ENCODE results near the gene RILPL1. TPM values are rescaled to one million over a fixed set of nuclear protein-coding genes. Genes with fewer than 3 reads are reported as not detected.
A peak's percentile ranks its signal among the peaks of the same experiment; 100 is the strongest.
"Not testable (repeated sequence)": the region's sequence is repeated elsewhere in the genome, so short reads cannot be mapped to it uniquely, and the experiment has no call there.

The RILPL1 gene
- polyA plus RNA-seq, 1 donor (not counting 4 experiments of a cell fraction or from before 2014, with no cell fraction given), result 17.0 TPM

GRCh38 chr12:123571343-123571813 lies 37.9 kb upstream of the RILPL1 start:
- no peak overlapping the region for H3K27ac ChIP-seq (ENCODE audit: control insufficient read depth, insufficient read depth, low read length)
- no peak for TF ChIP-seq CTCF (optimal IDR thresholded peaks at IDR 0.05 in 1 of 3, IDR thresholded peaks at IDR 0.05 in 1 of 3, conservative IDR thresholded peaks at IDR 0.05 in 1 of 3; ENCODE audit: extremely low read depth in 1 of 3, insufficient read depth in 2 of 3, low read length in 3 of 3)
- TF ChIP-seq EZH2 (IDR thresholded peaks at IDR 0.05; ENCODE audit: low read length), result no peak
- H2AFZ ChIP-seq (ENCODE audit: control insufficient read depth, low read length), result peak overlapping the region; percentile 27
- H3K27me3 ChIP-seq (ENCODE audit: control insufficient read depth, extremely low read depth, insufficient read depth, low read length), result peaks cover 3% of the 10 kb centered on the region
- H4K20me1 ChIP-seq (ENCODE audit: control insufficient read depth, extremely low read depth, insufficient read depth, low read length), result no peaks in the 10 kb centered on the region
- peak; percentile 65 for FAIRE-seq
- H3K9ac ChIP-seq (ENCODE audit: control insufficient read depth, extremely low read depth, insufficient read depth, low read length), result no peak overlapping the region
- dilution Hi-C loops (cut with MboI; ENCODE audit: extremely low pct_ligation_motif_present, low sequenced_read_pairs), result no loop called here
- peaks cover 5% of the 10 kb centered on the region for H3K4me1 ChIP-seq (ENCODE audit: control insufficient read depth, extremely low read depth, insufficient read depth, low read length)
- no peaks in the 10 kb centered on the region for H3K79me2 ChIP-seq (ENCODE audit: control insufficient read depth, insufficient read depth, low read length)
- no peaks in the 10 kb centered on the region for H3K9me1 ChIP-seq (ENCODE audit: control insufficient read depth, extremely low read depth, insufficient read depth, low read length)
- no peaks in the 10 kb centered on the region for H3K9me3 ChIP-seq (ENCODE audit: control insufficient read depth, low read depth, low read length)
- no peak for DNase-seq (ENCODE audit: low read depth, low spot score)
- peak overlapping the region in 1 of 3 experiments; percentile 27 for H3K4me3 ChIP-seq (ENCODE audit: control insufficient read depth in 2 of 3, extremely low read depth in 1 of 3, insufficient read depth in 2 of 3, low read depth in 1 of 3, low read length in 3 of 3)
- peak overlapping the region; percentile 17 for H3K4me2 ChIP-seq (ENCODE audit: control insufficient read depth, extremely low read depth, insufficient read depth, low read depth, low read length)
- H3K36me3 ChIP-seq (ENCODE audit: control insufficient read depth in 2 of 2, extremely low read depth in 1 of 2, insufficient read depth in 2 of 2, low read length in 2 of 2), result no peaks in the 10 kb centered on the region

GRCh38 chr12:123559468-123559867 lies 25.9 kb upstream of the RILPL1 start:
- no peaks in the 10 kb centered on the region for H3K9me3 ChIP-seq (ENCODE audit: control insufficient read depth, low read depth, low read length)
- H3K9me1 ChIP-seq (ENCODE audit: control insufficient read depth, extremely low read depth, insufficient read depth, low read length), result no peaks in the 10 kb centered on the region
- no peaks in the 10 kb centered on the region for H3K79me2 ChIP-seq (ENCODE audit: control insufficient read depth, insufficient read depth, low read length)
- no peak for FAIRE-seq
- H3K27me3 ChIP-seq (ENCODE audit: control insufficient read depth, extremely low read depth, insufficient read depth, low read length), result no peaks in the 10 kb centered on the region
- no peaks in the 10 kb centered on the region for H3K4me1 ChIP-seq (ENCODE audit: control insufficient read depth, extremely low read depth, insufficient read depth, low read length)
- no peak overlapping the region for H3K4me3 ChIP-seq (ENCODE audit: control insufficient read depth in 2 of 3, extremely low read depth in 1 of 3, insufficient read depth in 2 of 3, low read depth in 1 of 3, low read length in 3 of 3)
- H4K20me1 ChIP-seq (ENCODE audit: control insufficient read depth, extremely low read depth, insufficient read depth, low read length), result no peaks in the 10 kb centered on the region
- no peak overlapping the region for H2AFZ ChIP-seq (ENCODE audit: control insufficient read depth, low read length)
- no peak overlapping the region for H3K27ac ChIP-seq (ENCODE audit: control insufficient read depth, insufficient read depth, low read length)
- TF ChIP-seq EZH2 (IDR thresholded peaks at IDR 0.05; ENCODE audit: low read length) (no peak), CTCF (optimal IDR thresholded peaks at IDR 0.05 in 1 of 3, IDR thresholded peaks at IDR 0.05 in 1 of 3, conservative IDR thresholded peaks at IDR 0.05 in 1 of 3; ENCODE audit: extremely low read depth in 1 of 3, insufficient read depth in 2 of 3, low read length in 3 of 3) (no peak)
- H3K4me2 ChIP-seq (ENCODE audit: control insufficient read depth, extremely low read depth, insufficient read depth, low read depth, low read length), result no peak overlapping the region
- dilution Hi-C loops (cut with MboI; ENCODE audit: extremely low pct_ligation_motif_present, low sequenced_read_pairs), result no loop called here
- H3K9ac ChIP-seq (ENCODE audit: control insufficient read depth, extremely low read depth, insufficient read depth, low read length), result no peak overlapping the region
- no peaks in the 10 kb centered on the region for H3K36me3 ChIP-seq (ENCODE audit: control insufficient read depth in 2 of 2, extremely low read depth in 1 of 2, insufficient read depth in 2 of 2, low read length in 2 of 2)
- no peak for DNase-seq (ENCODE audit: low read depth, low spot score)

GRCh38 chr12:123558487-123558886 lies 25.0 kb upstream of the RILPL1 start:
- H3K27ac ChIP-seq (ENCODE audit: control insufficient read depth, insufficient read depth, low read length); FAIRE-seq; DNase-seq (ENCODE audit: low read depth, low spot score): not testable (repeated sequence)

GRCh38 chr12:123554843-123555242 lies 21.3 kb upstream of the RILPL1 start:
- H3K4me3 ChIP-seq (ENCODE audit: control insufficient read depth in 2 of 3, extremely low read depth in 1 of 3, insufficient read depth in 2 of 3, low read depth in 1 of 3, low read length in 3 of 3); H3K79me2 ChIP-seq (ENCODE audit: control insufficient read depth, insufficient read depth, low read length); H2AFZ ChIP-seq (ENCODE audit: control insufficient read depth, low read length); H4K20me1 ChIP-seq (ENCODE audit: control insufficient read depth, extremely low read depth, insufficient read depth, low read length); H3K9ac ChIP-seq (ENCODE audit: control insufficient read depth, extremely low read depth, insufficient read depth, low read length); DNase-seq (ENCODE audit: low read depth, low spot score); H3K9me3 ChIP-seq (ENCODE audit: control insufficient read depth, low read depth, low read length); H3K4me2 ChIP-seq (ENCODE audit: control insufficient read depth, extremely low read depth, insufficient read depth, low read depth, low read length); H3K36me3 ChIP-seq (ENCODE audit: control insufficient read depth in 2 of 2, extremely low read depth in 1 of 2, insufficient read depth in 2 of 2, low read length in 2 of 2); H3K9me1 ChIP-seq (ENCODE audit: control insufficient read depth, extremely low read depth, insufficient read depth, low read length); H3K27ac ChIP-seq (ENCODE audit: control insufficient read depth, insufficient read depth, low read length); H3K4me1 ChIP-seq (ENCODE audit: control insufficient read depth, extremely low read depth, insufficient read depth, low read length); dilution Hi-C loops (cut with MboI; ENCODE audit: extremely low pct_ligation_motif_present, low sequenced_read_pairs); H3K27me3 ChIP-seq (ENCODE audit: control insufficient read depth, extremely low read depth, insufficient read depth, low read length); FAIRE-seq: not testable (repeated sequence)

More at GRCh38 chr12:123558487-123558886, 25.0 kb upstream of the RILPL1 start:
- H3K9me3 ChIP-seq (ENCODE audit: control insufficient read depth, low read depth, low read length); dilution Hi-C loops (cut with MboI; ENCODE audit: extremely low pct_ligation_motif_present, low sequenced_read_pairs); H3K9ac ChIP-seq (ENCODE audit: control insufficient read depth, extremely low read depth, insufficient read depth, low read length); H3K4me3 ChIP-seq (ENCODE audit: control insufficient read depth in 2 of 3, extremely low read depth in 1 of 3, insufficient read depth in 2 of 3, low read depth in 1 of 3, low read length in 3 of 3); H4K20me1 ChIP-seq (ENCODE audit: control insufficient read depth, extremely low read depth, insufficient read depth, low read length); H3K4me1 ChIP-seq (ENCODE audit: control insufficient read depth, extremely low read depth, insufficient read depth, low read length); H3K36me3 ChIP-seq (ENCODE audit: control insufficient read depth in 2 of 2, extremely low read depth in 1 of 2, insufficient read depth in 2 of 2, low read length in 2 of 2); H3K27me3 ChIP-seq (ENCODE audit: control insufficient read depth, extremely low read depth, insufficient read depth, low read length); H3K4me2 ChIP-seq (ENCODE audit: control insufficient read depth, extremely low read depth, insufficient read depth, low read depth, low read length); H3K79me2 ChIP-seq (ENCODE audit: control insufficient read depth, insufficient read depth, low read length); H2AFZ ChIP-seq (ENCODE audit: control insufficient read depth, low read length); H3K9me1 ChIP-seq (ENCODE audit: control insufficient read depth, extremely low read depth, insufficient read depth, low read length): not testable (repeated sequence)
